ENCODE data around the gene DEPDC1B.
"Not testable (repeated sequence)": the region's sequence is repeated elsewhere in the genome, so short reads cannot be mapped to it uniquely, and the experiment has no call there.

The DEPDC1B gene

DNA sequence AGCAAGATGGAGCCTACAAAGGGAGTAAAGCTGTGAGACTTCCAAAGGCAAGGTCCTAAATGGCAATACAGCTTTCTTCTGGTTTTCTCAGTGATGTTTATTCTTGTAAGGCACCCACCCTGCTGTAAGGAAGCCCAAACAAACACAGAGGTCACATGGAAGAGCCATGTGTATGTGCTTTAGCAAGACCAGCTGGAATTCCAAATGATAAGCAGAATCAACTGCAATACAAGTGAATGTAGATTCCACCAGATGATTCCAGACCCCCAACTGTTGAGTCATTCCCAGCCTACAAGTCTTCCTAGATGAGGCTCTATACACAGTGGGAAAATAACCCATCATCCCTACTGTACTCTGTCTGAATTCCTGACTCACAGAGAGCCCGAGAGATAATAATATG, 122.8 kb downstream of the DEPDC1B start:
- no peak for DNase-seq

DNA sequence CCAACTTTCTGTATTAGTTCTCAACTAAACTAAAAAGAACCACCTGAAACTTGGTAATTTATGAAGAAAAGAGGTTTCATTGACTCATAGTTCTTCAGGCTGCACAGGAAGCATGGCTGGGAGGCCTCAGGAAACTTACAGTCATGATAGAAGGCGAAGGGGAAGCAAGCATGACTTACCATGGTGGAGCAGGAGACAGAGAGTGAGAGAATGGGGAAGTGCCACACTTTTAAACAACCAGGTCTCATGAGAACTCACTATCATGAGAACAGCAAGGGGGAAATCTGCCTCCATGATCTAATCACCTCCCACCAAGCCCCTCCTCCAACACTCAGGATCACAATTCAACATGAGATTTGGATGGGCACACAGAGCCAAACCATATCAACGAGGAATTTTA, 123.5 kb downstream of the DEPDC1B start:
- DNase-seq: no peak

DNA sequence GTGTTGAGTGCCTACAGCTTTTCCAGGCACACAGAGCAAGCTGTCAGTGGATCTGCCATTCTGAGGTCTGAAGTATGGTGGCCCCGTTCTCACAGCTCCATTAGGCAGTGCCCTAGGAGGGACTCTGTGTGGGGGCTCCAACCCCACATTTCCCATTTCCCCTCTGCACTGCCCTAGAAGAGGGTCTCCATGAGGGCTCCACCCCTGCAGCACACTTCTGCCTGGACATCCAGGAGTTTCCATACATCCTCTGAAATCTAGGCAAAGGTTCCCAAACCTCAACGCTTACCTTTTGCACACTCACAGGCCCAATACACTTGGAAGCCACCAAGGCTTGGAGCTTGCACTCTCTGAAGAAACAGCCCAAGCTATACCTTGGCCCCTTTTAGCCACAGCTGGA, 131.3 kb downstream of the DEPDC1B start:
- DNase-seq: no peak

DNA sequence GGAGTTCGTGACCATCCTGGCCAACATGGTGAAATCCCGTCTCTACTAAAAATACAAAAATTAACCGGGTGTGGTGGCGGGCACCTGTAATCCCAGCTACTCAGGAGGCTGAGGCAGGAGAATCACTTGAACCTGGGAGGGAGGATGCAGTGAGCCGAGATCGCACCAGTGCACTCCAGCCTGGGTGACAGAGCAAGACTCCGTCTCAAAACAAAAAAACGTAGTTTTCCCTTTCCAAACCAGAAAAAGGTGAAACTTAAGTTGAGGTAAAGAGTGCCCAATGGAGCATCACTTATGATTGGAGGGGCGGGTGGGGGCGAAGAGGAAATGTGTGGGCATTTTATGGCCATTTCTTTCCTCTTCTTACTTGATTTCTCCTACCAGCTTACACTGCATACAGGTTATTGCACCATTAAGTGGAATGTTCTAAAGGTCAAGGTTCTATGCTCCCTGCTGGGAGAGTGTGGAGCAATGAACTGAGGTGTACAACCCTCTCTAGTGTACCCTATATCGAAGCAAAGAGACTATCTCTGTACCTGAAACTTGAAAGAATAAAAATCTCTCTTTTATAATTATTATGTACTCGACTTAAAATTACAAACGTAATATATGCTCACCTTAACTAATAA, 136.2 kb downstream of the DEPDC1B start:
- DNase-seq: no peak

DNA sequence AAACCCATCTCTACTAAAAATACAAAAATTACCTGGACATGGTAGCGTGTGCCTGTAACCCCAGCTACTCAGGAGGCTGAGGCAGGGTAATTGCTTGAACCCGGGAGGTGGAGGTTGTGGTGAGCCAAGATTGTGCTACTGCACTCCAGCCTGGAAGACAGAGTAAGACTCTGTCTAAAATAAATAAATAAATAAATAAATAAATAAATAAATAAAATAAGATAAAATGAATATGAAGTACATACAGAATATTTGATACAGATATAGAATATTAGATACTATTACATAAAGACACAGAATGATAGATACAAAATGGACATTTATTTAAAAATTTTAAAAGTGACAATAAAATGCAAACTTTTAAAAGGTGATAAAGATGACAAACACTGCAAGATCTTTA, 146.7 kb downstream of the DEPDC1B start:
- not testable (repeated sequence) for DNase-seq

DNA sequence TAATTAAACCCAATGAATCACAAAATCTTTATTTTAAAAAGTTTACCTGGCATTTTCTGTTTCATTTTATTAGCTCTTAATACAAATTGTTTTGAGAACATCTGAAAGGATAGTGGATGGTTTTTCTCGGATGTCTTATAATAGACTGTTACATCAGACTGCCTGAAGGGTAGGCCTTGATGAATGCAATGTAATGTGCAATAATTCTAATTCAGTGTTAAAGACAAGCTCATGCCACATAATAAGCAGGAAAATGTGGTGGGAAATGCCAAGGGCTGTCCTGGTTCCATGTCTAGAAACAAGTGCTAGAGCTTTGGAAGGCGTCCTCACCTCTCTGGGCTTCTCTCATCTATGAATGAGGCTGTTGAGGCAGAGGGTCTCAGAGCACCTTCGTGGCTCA, 148.1 kb downstream of the DEPDC1B start:
- DNase-seq: no peak

DNA sequence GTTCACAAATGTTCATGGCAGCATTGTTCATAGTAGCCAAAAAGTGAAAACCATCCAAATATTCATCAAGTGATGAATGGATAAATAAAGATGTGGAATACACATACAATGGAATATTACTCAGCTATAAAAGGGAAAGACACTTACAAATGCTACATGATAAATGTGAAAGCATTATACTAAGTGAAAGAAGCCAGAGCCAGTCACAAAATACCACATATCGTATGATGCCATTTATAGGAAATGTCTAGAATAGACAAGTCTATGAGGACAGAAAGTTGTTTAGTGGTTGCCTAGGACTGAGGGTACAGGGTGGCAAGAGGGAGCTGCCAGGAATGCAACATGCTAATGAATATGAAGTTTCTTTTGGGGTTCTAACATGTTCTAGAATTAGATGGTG, 148.7 kb downstream of the DEPDC1B start:
- no peak for DNase-seq

DNA sequence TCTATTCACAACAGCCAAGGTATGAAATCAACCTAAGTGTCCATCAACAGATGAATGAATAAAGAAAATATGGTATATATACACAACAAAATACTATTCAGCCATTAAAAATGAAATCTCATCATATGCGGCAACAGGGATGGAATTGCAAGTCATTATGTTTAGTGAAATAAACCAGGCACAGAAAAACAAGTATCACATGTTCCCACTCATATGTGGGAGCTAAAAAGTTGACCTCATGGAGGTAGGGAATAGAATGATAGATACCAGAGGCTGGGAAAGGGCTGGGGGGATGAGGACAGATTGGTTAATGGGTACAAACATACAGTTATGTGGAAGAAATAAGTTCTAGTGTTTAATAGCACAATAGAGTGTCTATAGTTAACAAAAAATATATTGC, 149.7 kb downstream of the DEPDC1B start:
- DNase-seq: no peak

DNA sequence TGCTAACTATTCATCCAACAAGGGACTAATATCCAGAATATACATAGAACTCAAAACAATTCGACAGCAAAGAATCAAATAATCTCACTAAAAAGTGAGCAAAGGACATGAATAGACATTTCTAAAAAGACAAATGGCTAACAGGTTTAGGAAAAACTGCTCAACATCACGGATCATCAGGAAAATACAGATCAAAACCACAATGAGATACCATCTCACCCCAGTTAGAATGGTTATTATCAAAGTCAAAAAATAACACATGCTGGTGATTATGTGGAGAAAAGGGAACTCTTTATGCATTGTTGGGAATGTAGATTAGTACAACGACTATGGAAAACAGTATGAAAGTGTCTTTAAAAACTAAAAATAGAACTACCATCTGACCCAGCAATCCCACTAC, 150.1 kb downstream of the DEPDC1B start:
- DNase-seq: no peak

Data from T1000 (cell line).